ENCODE measurements around the gene NFRKB.

NFRKB gene

DNA sequence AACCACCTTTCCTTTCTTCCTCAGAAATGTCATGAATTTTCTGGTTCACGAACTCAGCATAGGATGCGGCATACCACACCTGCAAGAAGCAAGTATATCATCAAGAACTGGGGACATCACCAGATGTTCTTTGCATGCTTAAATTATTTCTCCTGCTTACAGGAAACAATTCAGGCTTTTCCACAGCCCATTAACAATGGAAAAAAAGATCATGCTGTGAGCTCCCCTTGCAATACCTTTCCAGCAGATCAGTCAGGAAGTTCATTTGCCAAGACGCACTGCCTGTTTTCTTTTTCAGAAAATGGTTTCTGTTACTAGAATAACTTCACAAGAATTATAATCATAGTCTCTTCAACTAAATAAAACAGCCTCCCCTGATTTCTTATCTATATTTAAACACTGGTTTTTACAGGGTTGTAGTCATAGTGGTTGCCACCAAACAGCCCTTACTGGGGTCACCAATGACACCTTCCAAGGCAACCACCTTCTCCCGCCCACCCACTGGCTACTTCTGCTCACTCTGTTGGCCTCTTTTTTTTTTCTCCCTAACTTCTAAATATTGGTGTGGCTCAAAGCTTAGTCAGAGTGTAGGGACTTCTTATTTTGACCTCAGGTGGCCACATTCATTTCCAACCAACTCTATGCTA is 42.3 kb upstream of the NFRKB start:
- TF ChIP-seq ESRRG (CRISPR knock-in tag; IDR thresholded peaks at IDR 0.05), result no peak
- no peak for TF ChIP-seq ZNF565 (CRISPR knock-in tag; conservative IDR thresholded peaks at IDR 0.05; ENCODE audit: low read depth)
- no peak for TF ChIP-seq TCF4 (CRISPR knock-in tag; IDR thresholded peaks at IDR 0.05; ENCODE audit: borderline replicate concordance)
- no peak for TF ChIP-seq BACH2 (CRISPR knock-in tag; IDR thresholded peaks at IDR 0.05; ENCODE audit: borderline replicate concordance)
- TF ChIP-seq ZFP3 (CRISPR knock-in tag; IDR thresholded peaks at IDR 0.05), result no peak
- no peak for TF ChIP-seq TOX (CRISPR knock-in tag; IDR thresholded peaks at IDR 0.05; ENCODE audit: borderline replicate concordance)
- TF ChIP-seq, protein P1, sequence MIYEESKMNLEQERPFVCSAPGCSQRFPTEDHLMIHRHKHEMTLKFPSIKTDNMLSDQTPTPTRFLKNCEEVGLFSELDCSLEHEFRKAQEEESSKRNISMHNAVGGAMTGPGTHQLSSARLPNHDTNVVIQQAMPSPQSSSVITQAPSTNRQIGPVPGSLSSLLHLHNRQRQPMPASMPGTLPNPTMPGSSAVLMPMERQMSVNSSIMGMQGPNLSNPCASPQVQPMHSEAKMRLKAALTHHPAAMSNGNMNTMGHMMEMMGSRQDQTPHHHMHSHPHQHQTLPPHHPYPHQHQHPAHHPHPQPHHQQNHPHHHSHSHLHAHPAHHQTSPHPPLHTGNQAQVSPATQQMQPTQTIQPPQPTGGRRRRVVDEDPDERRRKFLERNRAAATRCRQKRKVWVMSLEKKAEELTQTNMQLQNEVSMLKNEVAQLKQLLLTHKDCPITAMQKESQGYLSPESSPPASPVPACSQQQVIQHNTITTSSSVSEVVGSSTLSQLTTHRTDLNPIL (CRISPR knock-in tag; IDR thresholded peaks at IDR 0.05; ENCODE audit: low read depth), result no peak
- no peak for TF ChIP-seq ARNTL (CRISPR knock-in tag; IDR thresholded peaks at IDR 0.05; ENCODE audit: borderline replicate concordance, low read depth)
- TF ChIP-seq ZFP30 (CRISPR knock-in tag; IDR thresholded peaks at IDR 0.05), result no peak
- TF ChIP-seq GLIS3 (CRISPR knock-in tag; IDR thresholded peaks at IDR 0.05), result no peak
- no peak for TF ChIP-seq OSR1 (CRISPR knock-in tag; IDR thresholded peaks at IDR 0.05)
- no peak for TF ChIP-seq ISL1 (CRISPR knock-in tag; IDR thresholded peaks at IDR 0.05)
- TF ChIP-seq, protein P2, sequence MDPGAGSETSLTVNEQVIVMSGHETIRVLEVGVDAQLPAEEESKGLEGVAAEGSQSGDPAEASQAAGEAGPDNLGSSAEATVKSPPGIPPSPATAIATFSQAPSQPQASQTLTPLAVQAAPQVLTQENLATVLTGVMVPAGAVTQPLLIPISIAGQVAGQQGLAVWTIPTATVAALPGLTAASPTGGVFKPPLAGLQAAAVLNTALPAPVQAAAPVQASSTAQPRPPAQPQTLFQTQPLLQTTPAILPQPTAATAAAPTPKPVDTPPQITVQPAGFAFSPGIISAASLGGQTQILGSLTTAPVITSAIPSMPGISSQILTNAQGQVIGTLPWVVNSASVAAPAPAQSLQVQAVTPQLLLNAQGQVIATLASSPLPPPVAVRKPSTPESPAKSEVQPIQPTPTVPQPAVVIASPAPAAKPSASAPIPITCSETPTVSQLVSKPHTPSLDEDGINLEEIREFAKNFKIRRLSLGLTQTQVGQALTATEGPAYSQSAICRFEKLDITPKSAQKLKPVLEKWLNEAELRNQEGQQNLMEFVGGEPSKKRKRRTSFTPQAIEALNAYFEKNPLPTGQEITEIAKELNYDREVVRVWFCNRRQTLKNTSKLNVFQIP (CRISPR knock-in tag; IDR thresholded peaks at IDR 0.05; ENCODE audit: borderline replicate concordance, low read depth), result no peak
- no peak for TF ChIP-seq CSDC2 (CRISPR knock-in tag; IDR thresholded peaks at IDR 0.05)
- TF ChIP-seq ZC3H10 (CRISPR knock-in tag; IDR thresholded peaks at IDR 0.05), result no peak
- TF ChIP-seq, protein P3, sequence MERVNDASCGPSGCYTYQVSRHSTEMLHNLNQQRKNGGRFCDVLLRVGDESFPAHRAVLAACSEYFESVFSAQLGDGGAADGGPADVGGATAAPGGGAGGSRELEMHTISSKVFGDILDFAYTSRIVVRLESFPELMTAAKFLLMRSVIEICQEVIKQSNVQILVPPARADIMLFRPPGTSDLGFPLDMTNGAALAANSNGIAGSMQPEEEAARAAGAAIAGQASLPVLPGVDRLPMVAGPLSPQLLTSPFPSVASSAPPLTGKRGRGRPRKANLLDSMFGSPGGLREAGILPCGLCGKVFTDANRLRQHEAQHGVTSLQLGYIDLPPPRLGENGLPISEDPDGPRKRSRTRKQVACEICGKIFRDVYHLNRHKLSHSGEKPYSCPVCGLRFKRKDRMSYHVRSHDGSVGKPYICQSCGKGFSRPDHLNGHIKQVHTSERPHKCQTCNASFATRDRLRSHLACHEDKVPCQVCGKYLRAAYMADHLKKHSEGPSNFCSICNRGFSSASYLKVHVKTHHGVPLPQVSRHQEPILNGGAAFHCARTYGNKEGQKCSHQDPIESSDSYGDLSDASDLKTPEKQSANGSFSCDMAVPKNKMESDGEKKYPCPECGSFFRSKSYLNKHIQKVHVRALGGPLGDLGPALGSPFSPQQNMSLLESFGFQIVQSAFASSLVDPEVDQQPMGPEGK (CRISPR knock-in tag; IDR thresholded peaks at IDR 0.05; ENCODE audit: borderline replicate concordance), result no peak
- TF ChIP-seq PPARA (CRISPR knock-in tag; IDR thresholded peaks at IDR 0.05; ENCODE audit: borderline replicate concordance), result no peak
- no peak for TF ChIP-seq ZNF70 (CRISPR knock-in tag; IDR thresholded peaks at IDR 0.05)
- no peak for TF ChIP-seq ZNF8 (CRISPR knock-in tag; IDR thresholded peaks at IDR 0.05)
- TF ChIP-seq, protein P4, sequence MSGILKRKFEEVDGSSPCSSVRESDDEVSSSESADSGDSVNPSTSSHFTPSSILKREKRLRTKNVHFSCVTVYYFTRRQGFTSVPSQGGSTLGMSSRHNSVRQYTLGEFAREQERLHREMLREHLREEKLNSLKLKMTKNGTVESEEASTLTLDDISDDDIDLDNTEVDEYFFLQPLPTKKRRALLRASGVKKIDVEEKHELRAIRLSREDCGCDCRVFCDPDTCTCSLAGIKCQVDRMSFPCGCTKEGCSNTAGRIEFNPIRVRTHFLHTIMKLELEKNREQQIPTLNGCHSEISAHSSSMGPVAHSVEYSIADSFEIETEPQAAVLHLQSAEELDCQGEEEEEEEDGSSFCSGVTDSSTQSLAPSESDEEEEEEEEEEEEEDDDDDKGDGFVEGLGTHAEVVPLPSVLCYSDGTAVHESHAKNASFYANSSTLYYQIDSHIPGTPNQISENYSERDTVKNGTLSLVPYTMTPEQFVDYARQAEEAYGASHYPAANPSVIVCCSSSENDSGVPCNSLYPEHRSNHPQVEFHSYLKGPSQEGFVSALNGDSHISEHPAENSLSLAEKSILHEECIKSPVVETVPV (CRISPR knock-in tag; IDR thresholded peaks at IDR 0.05), result no peak
- ATAC-seq, result no peak

DNA sequence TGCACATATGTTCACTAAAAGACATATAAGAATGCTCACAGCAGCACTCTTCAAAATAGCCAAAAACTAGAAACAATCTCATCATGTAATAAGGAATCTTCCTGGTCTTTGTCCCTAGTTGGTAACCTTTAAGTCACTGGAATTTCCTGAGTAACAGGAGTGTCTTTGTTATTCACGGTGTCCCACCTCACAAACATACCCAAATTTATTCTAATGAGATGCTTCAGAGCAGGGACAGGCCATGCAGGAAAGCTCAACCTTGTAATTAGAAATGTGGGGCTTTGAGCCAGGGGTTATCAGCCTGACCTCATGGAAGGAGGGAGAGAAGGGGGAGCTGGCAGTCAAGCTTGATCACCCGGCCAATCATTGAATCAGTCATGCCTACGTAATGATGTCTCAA is 40.3 kb upstream of the NFRKB start:
- TF ChIP-seq ZFP3 (CRISPR knock-in tag; IDR thresholded peaks at IDR 0.05) (no peak), ZNF565 (CRISPR knock-in tag; conservative IDR thresholded peaks at IDR 0.05; ENCODE audit: low read depth) (no peak)
- no peak for ATAC-seq

DNA sequence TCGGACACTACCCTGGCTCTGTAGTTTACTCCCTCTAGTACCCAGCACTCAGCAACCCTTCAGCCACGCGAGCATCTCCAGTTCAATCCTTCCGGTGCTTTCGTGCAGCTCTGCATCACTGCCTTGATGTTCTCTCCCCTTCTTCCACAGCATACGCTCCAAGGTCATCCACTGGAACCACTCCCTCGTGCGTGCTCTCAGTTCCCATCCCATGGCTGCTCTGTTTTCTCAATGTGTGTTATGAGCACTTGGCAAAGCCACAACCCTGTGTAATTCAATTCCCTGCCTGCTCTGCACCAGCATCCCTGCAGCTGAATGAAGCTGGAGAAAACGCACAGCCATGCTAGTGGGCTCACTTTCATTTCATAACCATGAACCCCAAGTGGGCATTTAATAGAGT is 38.5 kb upstream of the NFRKB start:
- no peak for ATAC-seq
- TF ChIP-seq ZFP3 (CRISPR knock-in tag; IDR thresholded peaks at IDR 0.05) (no peak), ZNF8 (CRISPR knock-in tag; IDR thresholded peaks at IDR 0.05) (no peak), CSDC2 (CRISPR knock-in tag; IDR thresholded peaks at IDR 0.05) (no peak), PPARA (CRISPR knock-in tag; IDR thresholded peaks at IDR 0.05; ENCODE audit: borderline replicate concordance) (no peak), SNAI2 (CRISPR knock-in tag; IDR thresholded peaks at IDR 0.05) (no peak), ESRRG (CRISPR knock-in tag; IDR thresholded peaks at IDR 0.05) (no peak), ARNTL (CRISPR knock-in tag; IDR thresholded peaks at IDR 0.05; ENCODE audit: borderline replicate concordance, low read depth) (no peak), OSR1 (CRISPR knock-in tag; IDR thresholded peaks at IDR 0.05) (no peak)
- TF ChIP-seq, protein P5, sequence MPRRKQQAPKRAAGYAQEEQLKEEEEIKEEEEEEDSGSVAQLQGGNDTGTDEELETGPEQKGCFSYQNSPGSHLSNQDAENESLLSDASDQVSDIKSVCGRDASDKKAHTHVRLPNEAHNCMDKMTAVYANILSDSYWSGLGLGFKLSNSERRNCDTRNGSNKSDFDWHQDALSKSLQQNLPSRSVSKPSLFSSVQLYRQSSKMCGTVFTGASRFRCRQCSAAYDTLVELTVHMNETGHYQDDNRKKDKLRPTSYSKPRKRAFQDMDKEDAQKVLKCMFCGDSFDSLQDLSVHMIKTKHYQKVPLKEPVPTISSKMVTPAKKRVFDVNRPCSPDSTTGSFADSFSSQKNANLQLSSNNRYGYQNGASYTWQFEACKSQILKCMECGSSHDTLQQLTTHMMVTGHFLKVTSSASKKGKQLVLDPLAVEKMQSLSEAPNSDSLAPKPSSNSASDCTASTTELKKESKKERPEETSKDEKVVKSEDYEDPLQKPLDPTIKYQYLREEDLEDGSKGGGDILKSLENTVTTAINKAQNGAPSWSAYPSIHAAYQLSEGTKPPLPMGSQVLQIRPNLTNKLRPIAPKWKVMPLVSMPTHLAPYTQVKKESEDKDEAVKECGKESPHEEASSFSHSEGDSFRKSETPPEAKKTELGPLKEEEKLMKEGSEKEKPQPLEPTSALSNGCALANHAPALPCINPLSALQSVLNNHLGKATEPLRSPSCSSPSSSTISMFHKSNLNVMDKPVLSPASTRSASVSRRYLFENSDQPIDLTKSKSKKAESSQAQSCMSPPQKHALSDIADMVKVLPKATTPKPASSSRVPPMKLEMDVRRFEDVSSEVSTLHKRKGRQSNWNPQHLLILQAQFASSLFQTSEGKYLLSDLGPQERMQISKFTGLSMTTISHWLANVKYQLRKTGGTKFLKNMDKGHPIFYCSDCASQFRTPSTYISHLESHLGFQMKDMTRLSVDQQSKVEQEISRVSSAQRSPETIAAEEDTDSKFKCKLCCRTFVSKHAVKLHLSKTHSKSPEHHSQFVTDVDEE (CRISPR knock-in tag; IDR thresholded peaks at IDR 0.05), result no peak
- TF ChIP-seq, protein P1 (CRISPR knock-in tag; IDR thresholded peaks at IDR 0.05; ENCODE audit: low read depth), result no peak

Data from SK-N-SH treated with all-trans-retinoic acid at 6 μM for 48 hours (cell line).